Choroid plexus epithelial cell (primary cell): ENCODE data around the gene SMIM44.

Experiments
- DNase-seq: peaks from one replicate; pipeline ENCODE4 v3.0.0-alpha.2; 2010; ENCODE audit warnings: low read depth
- H3K4me3 ChIP-seq: 2 replicates; pipeline ENCODE4 v1.5.1; 2011; ENCODE audit warnings: low read depth, mild to moderate bottlenecking, control low read depth, low read length, moderate library complexity
- TF ChIP-seq, protein P1 (sequence below): conservative IDR thresholded peaks from 2 replicates; pipeline ENCODE4 v1.5.1; 2011; ENCODE audit warnings: low read depth, mild to moderate bottlenecking, control low read depth, inconsistent platforms, low read length, moderate library complexity

The SMIM44 gene

DNA sequence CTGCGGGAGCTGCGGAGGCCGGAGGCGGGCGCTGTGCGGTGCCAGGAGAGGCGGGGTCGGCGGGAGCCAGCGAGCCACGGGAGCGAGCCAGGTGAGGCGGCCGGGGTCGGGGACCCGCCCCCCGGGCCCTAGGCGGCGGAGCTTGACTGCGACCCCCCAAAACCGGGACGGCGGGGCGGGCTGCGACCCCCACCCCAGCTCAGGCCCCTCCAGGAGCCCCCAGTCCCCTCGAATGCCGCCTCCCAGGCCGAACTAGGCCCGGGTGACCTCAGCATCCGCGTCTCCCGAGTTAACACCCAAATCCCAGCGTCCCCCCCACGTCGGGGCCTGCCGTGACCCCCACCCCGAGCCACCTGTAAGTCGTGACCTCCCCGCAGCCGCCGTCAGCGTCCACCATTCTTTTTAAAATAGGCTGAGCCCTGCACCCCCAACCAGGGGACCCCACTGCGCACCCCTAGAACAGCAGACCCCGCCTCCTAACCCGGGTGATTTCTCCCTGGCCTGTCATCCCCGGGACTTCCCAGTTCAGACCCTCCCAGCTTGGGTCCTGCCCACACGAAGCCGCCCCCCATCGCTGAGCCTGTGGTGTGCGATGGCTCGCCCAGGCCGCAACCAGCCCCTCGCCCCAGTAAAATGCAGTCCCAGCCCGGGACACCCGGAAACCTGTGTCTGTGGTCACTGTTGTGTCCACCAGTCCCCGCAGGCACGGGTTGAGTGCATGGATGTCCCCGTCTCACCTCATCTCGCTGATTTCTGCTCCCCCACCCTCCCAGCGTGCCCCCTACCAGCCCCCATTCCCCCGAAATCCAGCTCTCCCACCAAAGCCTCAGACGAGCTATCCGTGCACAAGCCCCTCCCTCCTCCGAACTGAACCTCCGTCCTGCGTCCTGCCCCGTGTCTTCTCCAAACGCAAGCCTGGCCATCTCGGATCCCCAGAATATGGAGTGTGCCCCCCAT lies 23.4 kb upstream of the SMIM44 start:
- peak; percentile 32 for DNase-seq
- H3K4me3 ChIP-seq, result peak overlapping the region; percentile 80
- TF ChIP-seq, protein P1, sequence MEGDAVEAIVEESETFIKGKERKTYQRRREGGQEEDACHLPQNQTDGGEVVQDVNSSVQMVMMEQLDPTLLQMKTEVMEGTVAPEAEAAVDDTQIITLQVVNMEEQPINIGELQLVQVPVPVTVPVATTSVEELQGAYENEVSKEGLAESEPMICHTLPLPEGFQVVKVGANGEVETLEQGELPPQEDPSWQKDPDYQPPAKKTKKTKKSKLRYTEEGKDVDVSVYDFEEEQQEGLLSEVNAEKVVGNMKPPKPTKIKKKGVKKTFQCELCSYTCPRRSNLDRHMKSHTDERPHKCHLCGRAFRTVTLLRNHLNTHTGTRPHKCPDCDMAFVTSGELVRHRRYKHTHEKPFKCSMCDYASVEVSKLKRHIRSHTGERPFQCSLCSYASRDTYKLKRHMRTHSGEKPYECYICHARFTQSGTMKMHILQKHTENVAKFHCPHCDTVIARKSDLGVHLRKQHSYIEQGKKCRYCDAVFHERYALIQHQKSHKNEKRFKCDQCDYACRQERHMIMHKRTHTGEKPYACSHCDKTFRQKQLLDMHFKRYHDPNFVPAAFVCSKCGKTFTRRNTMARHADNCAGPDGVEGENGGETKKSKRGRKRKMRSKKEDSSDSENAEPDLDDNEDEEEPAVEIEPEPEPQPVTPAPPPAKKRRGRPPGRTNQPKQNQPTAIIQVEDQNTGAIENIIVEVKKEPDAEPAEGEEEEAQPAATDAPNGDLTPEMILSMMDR, result no peak

- H3K4me3 ChIP-seq, result peak within 1 kb of the TSS; percentile 86
- TF ChIP-seq, protein P1, result no peak
- peak; percentile 99 for DNase-seq
Observed at GRCh38 chr19:3505598-3506383, 22.6 kb upstream of the SMIM44 start, which contains the start of gene FZR1. TSS of gene FZR1 (plus strand) at chr19:3506311. CDS start at chr19:3522990, 16,679 bp downstream.

GRCh38 chr19:3504735-3505134 lies 21.5 kb upstream of the SMIM44 start:
- TF ChIP-seq, protein P1, result no peak
- no peak overlapping the region for H3K4me3 ChIP-seq
- no peak for DNase-seq

DNA sequence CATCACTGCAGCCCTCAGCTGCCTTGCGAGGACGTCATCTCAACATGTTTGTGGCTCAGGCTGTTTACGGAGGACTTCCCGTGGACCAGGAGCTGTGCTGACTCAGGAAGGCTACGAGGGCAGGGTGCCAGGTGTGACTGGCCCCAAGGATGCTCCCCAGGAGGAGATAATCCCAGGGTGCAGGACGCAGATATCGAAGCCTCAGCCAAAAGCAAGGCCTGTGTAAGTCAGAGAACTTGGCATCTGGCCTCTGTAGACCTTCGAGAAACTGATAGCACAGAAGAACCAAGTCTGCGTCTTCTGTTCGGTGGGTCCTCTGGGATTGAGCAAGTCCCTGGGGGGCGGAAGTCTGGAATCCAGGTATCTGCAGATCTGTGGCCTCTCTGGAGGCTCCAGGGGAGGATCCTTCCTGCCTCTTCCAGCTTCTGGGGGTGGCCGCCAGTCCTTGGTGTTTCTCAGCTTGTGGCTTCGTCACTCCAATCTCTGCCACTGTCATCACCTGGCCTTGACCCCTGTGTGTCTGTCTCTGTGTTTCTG lies 19.9 kb upstream of the SMIM44 start:
- no peak overlapping the region for H3K4me3 ChIP-seq
- DNase-seq, result peak; percentile 46
- TF ChIP-seq, protein P1, result no peak

- no peak for DNase-seq
- TF ChIP-seq, protein P1, result no peak
- no peak overlapping the region for H3K4me3 ChIP-seq
Observed at GRCh38 chr19:3501780-3502179, 18.5 kb upstream of the SMIM44 start.

DNA sequence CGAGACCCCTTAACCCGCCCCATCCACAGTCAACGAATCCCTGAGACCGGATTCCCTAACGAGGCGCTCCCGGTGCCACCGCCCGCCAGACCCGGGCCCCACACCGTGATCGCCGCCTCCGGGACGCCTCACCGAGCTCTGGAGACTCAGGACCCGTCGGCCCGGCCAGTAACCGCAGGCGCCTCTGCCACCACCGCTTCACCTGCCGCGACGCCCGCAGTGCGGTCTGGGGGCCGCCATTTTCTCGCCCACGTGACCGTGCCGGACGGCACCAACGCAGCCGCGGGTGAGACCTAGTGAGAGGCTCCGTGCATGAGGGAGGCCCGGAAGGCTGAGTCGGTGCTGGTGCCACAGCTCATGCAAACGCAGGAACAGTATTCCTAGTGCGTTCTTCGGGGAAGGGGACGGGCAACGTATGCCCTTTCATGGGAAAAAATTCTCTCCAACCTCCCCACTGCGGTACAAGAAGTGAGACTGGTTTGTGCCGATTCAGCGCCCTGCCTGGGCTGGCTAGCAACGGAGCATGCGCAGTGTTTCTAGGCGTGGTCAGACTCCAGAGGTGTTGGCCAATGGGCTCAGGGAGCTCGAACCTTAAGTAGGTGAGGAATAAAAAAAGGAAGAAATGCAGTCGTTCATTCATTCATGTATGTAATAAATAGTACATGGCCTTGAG lies 17.3 kb upstream of the SMIM44 start, which contains the start of gene DOHH:
TSS of gene DOHH (minus strand) at position 246 of the 673 bp plus-strand sequence. CDS start 3,860 bp downstream, outside the sequence.
- TF ChIP-seq, protein P1, result no peak
- peak within 1 kb of the TSS; percentile 93 for H3K4me3 ChIP-seq

More for the DNA sequence above, 17.3 kb upstream of the SMIM44 start, which contains the start of gene DOHH:
- peak; percentile 98 for DNase-seq
